MM.1S (cell line): ENCODE measurements around the gene GTF3C5.

Experiments used
- CTCF ChIP-seq: fragments of 300-600 bp; sonication (generic); IDR thresholded peaks from 2 replicates; pipeline ENCODE4 v1.5.1; 2016; ENCODE audit warnings: antibody characterized with exemption, low read length, mixed read lengths
- EZH2 ChIP-seq: fragments of 300-600 bp; sonication (generic); optimal IDR thresholded peaks from 2 replicates; pipeline ENCODE3; 2017; ENCODE audit warnings: low read depth, mild to moderate bottlenecking, antibody characterized with exemption, low read length, mixed read lengths
- EZH2phosphoT487 ChIP-seq: fragments of 300-600 bp; sonication (generic); IDR thresholded peaks from 2 replicates; pipeline ENCODE4 v1.6.1; 2018; ENCODE audit warnings: antibody characterized with exemption, low read length

- TF ChIP-seq EZH2phosphoT487 (no peak), CTCF (no peak), EZH2 (no peak)
These were observed 12.7 kb downstream of the GTF3C5 start for GRCh38 chr9:133043449-133044035.
